MM.1S (cell line): ENCODE results near the gene SEMA3C.

Source experiments
- DNase-seq: peaks from one replicate; pipeline ENCODE4 v3.0.0-alpha.2; 2015
- H2AFZ ChIP-seq: fragments of 300-600 bp; sonication (generic); 2 replicates; pipeline ENCODE4 v1.6.0; 2016; ENCODE audit warnings: antibody characterized with exemption, low read length
- H3F3A ChIP-seq: fragments of 300-600 bp; sonication (generic); 2 replicates; pipeline ENCODE4 v1.6.1; 2016; ENCODE audit warnings: mild to moderate bottlenecking, antibody characterized with exemption, low read length, moderate library complexity, mixed read lengths; ENCODE audit not compliant: insufficient read depth
- H3K27ac ChIP-seq: fragments of 300-600 bp; sonication (generic); 2 replicates; pipeline ENCODE4 v1.5.1; 2016; ENCODE audit warnings: mild to moderate bottlenecking, low read length
- H3K27me3 ChIP-seq: fragments of 300-600 bp; sonication (generic); replicated peaks from 2 replicates; pipeline ENCODE4 v1.6.0; 2016; ENCODE audit warnings: low read length; ENCODE audit not compliant: insufficient read depth
- H3K36me3 ChIP-seq: fragments of 300-600 bp; sonication (generic); replicated peaks from 2 replicates; pipeline ENCODE4 v1.6.1; 2016; ENCODE audit warnings: mild to moderate bottlenecking, low read length, mixed read lengths; ENCODE audit not compliant: insufficient read depth
- H3K4me1 ChIP-seq: fragments of 300-600 bp; sonication (generic); 2 replicates; pipeline ENCODE4 v1.6.1; 2016; ENCODE audit warnings: low read length, mixed read lengths
- H3K4me2 ChIP-seq: fragments of 300-600 bp; sonication (generic); 2 replicates; pipeline ENCODE4 v1.6.0; 2016; ENCODE audit warnings: low read depth, low read length
- H3K4me3 ChIP-seq: fragments of 300-600 bp; sonication (generic); 2 replicates; pipeline ENCODE4 v1.5.1; 2016; ENCODE audit warnings: low read length, mixed read lengths
- H3K79me2 ChIP-seq: fragments of 300-600 bp; sonication (generic); 2 replicates; pipeline ENCODE4 v1.6.1; 2016; ENCODE audit warnings: mixed run types, low read length, mixed read lengths
- H3K9ac ChIP-seq: fragments of 300-600 bp; sonication (generic); 2 replicates; pipeline ENCODE4 v1.6.1; 2016; ENCODE audit warnings: low read length, mixed read lengths
- H3K9me2 ChIP-seq: fragments of 300-600 bp; sonication (generic); replicated peaks from 2 replicates; pipeline ENCODE4 v1.6.1; 2016; ENCODE audit warnings: mild to moderate bottlenecking, low read length, mixed read lengths; ENCODE audit not compliant: insufficient read depth
- H3K9me3 ChIP-seq: fragments of 300-600 bp; sonication (generic); replicated peaks from 2 replicates; pipeline ENCODE4 v1.6.1; 2016; ENCODE audit warnings: mild to moderate bottlenecking, low read length, mixed read lengths; ENCODE audit not compliant: insufficient read depth
- H4K20me1 ChIP-seq: fragments of 300-600 bp; sonication (generic); 2 replicates; pipeline ENCODE4 v1.6.1; 2016; ENCODE audit warnings: mild to moderate bottlenecking, low read length, moderate library complexity, mixed read lengths; ENCODE audit not compliant: insufficient read depth
- EZH2 ChIP-seq: fragments of 300-600 bp; sonication (generic); optimal IDR thresholded peaks from 2 replicates; pipeline ENCODE3; 2017; ENCODE audit warnings: low read depth, mild to moderate bottlenecking, antibody characterized with exemption, low read length, mixed read lengths
- EZH2phosphoT487 ChIP-seq: fragments of 300-600 bp; sonication (generic); IDR thresholded peaks from 2 replicates; pipeline ENCODE4 v1.6.1; 2018; ENCODE audit warnings: antibody characterized with exemption, low read length
- TF ChIP-seq, protein P1 (sequence below): fragments of 300-600 bp; sonication (generic); IDR thresholded peaks from 2 replicates; pipeline ENCODE4 v1.5.1; 2016; ENCODE audit warnings: antibody characterized with exemption, low read length, mixed read lengths

Gene SEMA3C

DNA sequence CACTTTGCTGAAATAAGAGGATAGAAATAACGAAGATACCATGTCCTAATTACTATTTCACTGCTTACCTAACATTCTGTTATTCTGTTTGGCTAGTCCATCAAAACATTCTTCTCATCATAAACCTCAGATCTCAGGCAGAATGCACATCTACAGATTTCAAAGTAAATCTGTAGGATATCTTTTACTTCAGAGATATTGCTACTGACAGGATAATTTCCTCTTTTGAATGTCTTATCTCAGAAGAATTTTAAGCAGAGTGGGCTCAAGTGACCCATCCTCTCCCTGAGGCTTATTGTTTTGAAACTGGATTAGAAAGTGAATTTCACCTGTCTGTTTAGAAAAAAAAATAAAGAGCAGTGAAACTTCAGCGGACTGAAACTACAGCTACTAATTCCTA, 83.6 kb downstream of the SEMA3C start:
- TF ChIP-seq EZH2 (no peak), EZH2phosphoT487 (no peak)
- TF ChIP-seq, protein P1, sequence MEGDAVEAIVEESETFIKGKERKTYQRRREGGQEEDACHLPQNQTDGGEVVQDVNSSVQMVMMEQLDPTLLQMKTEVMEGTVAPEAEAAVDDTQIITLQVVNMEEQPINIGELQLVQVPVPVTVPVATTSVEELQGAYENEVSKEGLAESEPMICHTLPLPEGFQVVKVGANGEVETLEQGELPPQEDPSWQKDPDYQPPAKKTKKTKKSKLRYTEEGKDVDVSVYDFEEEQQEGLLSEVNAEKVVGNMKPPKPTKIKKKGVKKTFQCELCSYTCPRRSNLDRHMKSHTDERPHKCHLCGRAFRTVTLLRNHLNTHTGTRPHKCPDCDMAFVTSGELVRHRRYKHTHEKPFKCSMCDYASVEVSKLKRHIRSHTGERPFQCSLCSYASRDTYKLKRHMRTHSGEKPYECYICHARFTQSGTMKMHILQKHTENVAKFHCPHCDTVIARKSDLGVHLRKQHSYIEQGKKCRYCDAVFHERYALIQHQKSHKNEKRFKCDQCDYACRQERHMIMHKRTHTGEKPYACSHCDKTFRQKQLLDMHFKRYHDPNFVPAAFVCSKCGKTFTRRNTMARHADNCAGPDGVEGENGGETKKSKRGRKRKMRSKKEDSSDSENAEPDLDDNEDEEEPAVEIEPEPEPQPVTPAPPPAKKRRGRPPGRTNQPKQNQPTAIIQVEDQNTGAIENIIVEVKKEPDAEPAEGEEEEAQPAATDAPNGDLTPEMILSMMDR = no peak
- no peak overlapping the region for H2AFZ ChIP-seq
- no peak overlapping the region for H3K9ac ChIP-seq
- no peaks in the 10 kb centered on the region for H4K20me1 ChIP-seq
- no peaks in the 10 kb centered on the region for H3K36me3 ChIP-seq
- no peak overlapping the region for H3K4me2 ChIP-seq
- H3K9me2 ChIP-seq = no peaks in the 10 kb centered on the region
- H3K27me3 ChIP-seq = no peaks in the 10 kb centered on the region
- H3F3A ChIP-seq = 0 out of 2 replicates have a peak, but pooled peaks cover 5% of the 10 kb centered on the region
- H3K4me3 ChIP-seq = no peak overlapping the region
- H3K4me1 ChIP-seq = peaks cover 27% of the 10 kb centered on the region
- no peaks in the 10 kb centered on the region for H3K79me2 ChIP-seq
- no peak overlapping the region for H3K27ac ChIP-seq
- DNase-seq = peak; percentile 10
- H3K9me3 ChIP-seq = no peaks in the 10 kb centered on the region

DNA sequence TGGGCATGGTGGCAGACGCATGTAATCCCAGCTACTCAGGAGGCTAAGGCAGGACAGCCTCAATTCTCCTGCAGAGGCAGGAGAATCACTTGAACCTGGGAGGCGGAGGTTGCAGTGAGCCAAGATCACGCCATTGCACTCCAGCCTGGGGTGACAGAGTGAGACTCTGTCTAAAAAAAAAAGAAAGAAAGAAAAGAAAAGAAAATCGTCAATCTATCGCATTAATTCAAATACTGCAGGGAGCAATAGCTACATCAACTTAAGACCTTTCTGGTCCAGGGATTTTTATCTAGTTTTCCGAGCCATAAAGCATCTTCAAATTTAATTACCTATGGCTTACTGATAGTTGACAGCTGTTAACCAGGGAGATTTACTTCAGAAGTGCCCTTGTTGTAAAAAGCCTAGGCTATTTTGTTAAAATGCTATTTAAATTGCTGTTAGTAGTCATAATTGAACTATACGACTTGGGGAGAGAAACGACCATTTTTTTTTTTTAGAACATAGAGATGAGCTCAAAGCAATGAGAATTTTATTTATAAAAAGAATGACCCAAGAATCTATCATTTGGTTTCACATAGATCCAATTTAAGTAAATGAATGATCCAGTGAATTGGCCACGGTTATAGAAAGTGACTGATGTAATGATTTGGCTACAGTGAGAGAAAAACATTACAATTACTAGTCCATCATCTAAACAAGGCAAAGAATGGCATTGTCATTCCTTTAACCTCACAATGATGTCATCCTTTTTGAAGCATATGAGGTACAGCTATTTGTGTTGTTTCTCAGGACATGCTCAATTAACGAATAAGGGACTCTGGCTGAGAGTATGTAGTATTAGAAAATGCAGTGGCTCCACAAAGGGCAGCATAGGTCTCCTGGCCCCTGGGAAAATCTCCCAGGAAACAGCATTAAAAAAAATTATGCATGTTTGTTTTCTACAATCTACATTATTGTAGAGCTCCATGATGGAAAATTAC, 85.3 kb downstream of the SEMA3C start:
- H3K9me3 ChIP-seq = no peaks in the 10 kb centered on the region
- no peak overlapping the region for H2AFZ ChIP-seq
- H3F3A ChIP-seq = 0 out of 2 replicates have a peak, but pooled peaks cover 5% of the 10 kb centered on the region
- TF ChIP-seq, protein P1 = no peak
- TF ChIP-seq EZH2phosphoT487 (no peak), EZH2 (no peak)
- no peak overlapping the region for H3K27ac ChIP-seq
- no peaks in the 10 kb centered on the region for H3K79me2 ChIP-seq
- H3K36me3 ChIP-seq = no peaks in the 10 kb centered on the region
- H3K9ac ChIP-seq = no peak overlapping the region
- no peak for DNase-seq
- H4K20me1 ChIP-seq = no peaks in the 10 kb centered on the region
- no peak overlapping the region for H3K4me2 ChIP-seq
- peaks cover 29% of the 10 kb centered on the region for H3K4me1 ChIP-seq
- no peaks in the 10 kb centered on the region for H3K27me3 ChIP-seq
- H3K9me2 ChIP-seq = no peaks in the 10 kb centered on the region
- H3K4me3 ChIP-seq = no peak overlapping the region

DNA sequence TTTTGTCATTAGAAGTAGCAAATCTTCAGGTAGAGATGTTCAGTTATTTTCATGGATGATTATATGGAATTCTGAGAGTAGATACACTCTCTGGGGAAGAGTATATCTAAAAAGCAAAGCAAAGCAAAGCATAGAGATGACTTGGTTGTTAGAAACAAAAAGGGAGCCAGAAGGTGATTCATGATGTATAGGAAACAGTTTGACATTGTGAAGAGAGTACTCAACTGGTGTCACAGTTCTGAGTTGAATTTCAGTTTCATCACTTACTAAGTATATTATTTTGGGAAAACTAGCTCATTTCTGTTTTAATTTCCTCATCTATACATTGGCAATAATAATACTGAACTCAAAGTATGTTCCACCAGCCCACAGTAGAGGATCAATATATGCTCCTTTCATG, 86.8 kb downstream of the SEMA3C start:
- Histone ChIP-seq H3K9me3 (no peaks in the 10 kb centered on the region), H3F3A (0 out of 2 replicates have a peak, but pooled peaks cover 2% of the 10 kb centered on the region), H3K4me2 (no peak overlapping the region), H3K36me3 (no peaks in the 10 kb centered on the region), H2AFZ (no peak overlapping the region), H3K27me3 (no peaks in the 10 kb centered on the region), H3K9me2 (no peaks in the 10 kb centered on the region), H3K9ac (no peak overlapping the region), H3K4me1 (peaks cover 17% of the 10 kb centered on the region), H3K79me2 (no peaks in the 10 kb centered on the region), H3K27ac (no peak overlapping the region), H3K4me3 (no peak overlapping the region), H4K20me1 (no peaks in the 10 kb centered on the region)
- DNase-seq = no peak
- TF ChIP-seq EZH2 = no peak
- TF ChIP-seq, protein P1 = no peak
- no peak for TF ChIP-seq EZH2phosphoT487
